ENCODE data around the gene EPB41L2.

- no peak for TF ChIP-seq CTCF (IDR thresholded peaks at IDR 0.05)
- no peak for TF ChIP-seq POLR2A (IDR thresholded peaks at IDR 0.05)
Measured at GRCh38 chr6:130949553-130949952, 113.5 kb downstream of the EPB41L2 start.
